ENCODE measurements around the gene DHRS7B.

The DHRS7B gene

GRCh38 chr17:21157586-21158370, 31.0 kb downstream of the DHRS7B start:
- no peak for DNase-seq

- no peak for DNase-seq
Observed at GRCh38 chr17:21160401-21160800, 33.6 kb downstream of the DHRS7B start.

GRCh38 chr17:21161498-21162393, 35.0 kb downstream of the DHRS7B start:
- DNase-seq: no peak

- DNase-seq: no peak
Observed at GRCh38 chr17:21162394-21162775, 35.6 kb downstream of the DHRS7B start.

GRCh38 chr17:21163101-21163500, 36.3 kb downstream of the DHRS7B start:
- no peak for DNase-seq

- DNase-seq: no peak
Observed at GRCh38 chr17:21164216-21164615, 37.5 kb downstream of the DHRS7B start.

GRCh38 chr17:21164620-21165019, 37.9 kb downstream of the DHRS7B start:
- DNase-seq: no peak

- no peak for DNase-seq
Observed at GRCh38 chr17:21165922-21166594, 39.3 kb downstream of the DHRS7B start.

- DNase-seq: no peak
Observed at GRCh38 chr17:21166595-21167210, 39.9 kb downstream of the DHRS7B start.

- no peak for DNase-seq
Observed at GRCh38 chr17:21167303-21167702, 40.5 kb downstream of the DHRS7B start.

GRCh38 chr17:21168555-21168865, 41.7 kb downstream of the DHRS7B start:
- DNase-seq: no peak

GRCh38 chr17:21169496-21169895, 42.7 kb downstream of the DHRS7B start:
- no peak for DNase-seq

- no peak for DNase-seq
Observed at GRCh38 chr17:21170809-21171208, 44.0 kb downstream of the DHRS7B start.

GRCh38 chr17:21171309-21171922, 44.7 kb downstream of the DHRS7B start:
- DNase-seq: no peak

- DNase-seq: no peak
Observed at GRCh38 chr17:21171970-21172510, 45.3 kb downstream of the DHRS7B start.

GRCh38 chr17:21172846-21173245, 46.1 kb downstream of the DHRS7B start:
- no peak for DNase-seq

- no peak for DNase-seq
Observed at GRCh38 chr17:21173543-21173942, 46.8 kb downstream of the DHRS7B start.

- DNase-seq: no peak
Observed at GRCh38 chr17:21174186-21174585, 47.4 kb downstream of the DHRS7B start.

GRCh38 chr17:21174713-21175112, 47.9 kb downstream of the DHRS7B start:
- DNase-seq: no peak

GRCh38 chr17:21176773-21177395, 50.1 kb downstream of the DHRS7B start:
- DNase-seq: no peak

- no peak for DNase-seq
Observed at GRCh38 chr17:21177401-21177800, 50.6 kb downstream of the DHRS7B start.

Measured in CD4-positive, alpha-beta T cell treated with Interleukin-6 for 4 hours (primary cell).